ENCODE measurements around the gene CPSF7.
"Not testable (repeated sequence)": the region's sequence is repeated elsewhere in the genome, so short reads cannot be mapped to it uniquely, and the experiment has no call there.

Gene CPSF7

DNA sequence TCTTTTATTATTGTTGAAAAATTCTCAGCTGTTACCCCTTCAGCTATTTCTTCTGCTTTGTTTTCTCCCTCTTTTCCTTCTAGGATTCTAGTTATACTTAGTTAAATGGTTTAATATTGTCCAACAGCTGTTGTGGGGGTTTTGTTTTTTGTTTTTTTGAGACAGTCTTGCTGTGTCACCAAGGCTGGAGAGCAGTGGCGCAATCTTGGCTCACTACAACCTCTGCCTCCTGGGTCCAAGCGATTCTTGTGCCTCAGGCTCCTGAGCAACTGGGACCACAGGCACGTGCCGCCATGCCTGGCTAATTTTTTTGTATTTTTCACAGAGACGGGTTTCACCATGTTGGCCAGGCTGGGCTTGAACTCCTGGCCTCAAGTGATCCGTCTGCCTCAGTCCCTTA is 12.8 kb upstream of the CPSF7 start:
- DNase-seq (ENCODE audit: low read depth, low spot score), result no peak

DNA sequence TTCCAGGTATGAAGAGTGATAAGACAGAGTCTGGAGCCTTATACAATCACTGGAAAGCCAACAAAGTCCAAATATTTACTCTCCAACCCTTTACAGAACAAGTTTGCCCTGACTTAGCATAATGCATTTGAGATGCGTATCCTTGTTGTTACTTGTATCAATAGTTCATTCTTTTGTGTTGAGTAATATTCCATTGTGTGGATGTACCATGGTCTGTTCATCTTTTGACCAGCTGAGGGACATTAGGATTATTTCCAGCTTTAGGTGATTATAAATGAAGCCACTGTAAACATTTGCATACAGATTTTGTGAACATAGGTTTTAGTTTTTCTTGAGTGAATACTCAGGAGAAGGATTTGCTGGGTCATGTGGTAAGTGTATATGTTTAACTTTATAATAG is 9.8 kb upstream of the CPSF7 start:
- DNase-seq (ENCODE audit: low read depth, low spot score), result no peak

DNA sequence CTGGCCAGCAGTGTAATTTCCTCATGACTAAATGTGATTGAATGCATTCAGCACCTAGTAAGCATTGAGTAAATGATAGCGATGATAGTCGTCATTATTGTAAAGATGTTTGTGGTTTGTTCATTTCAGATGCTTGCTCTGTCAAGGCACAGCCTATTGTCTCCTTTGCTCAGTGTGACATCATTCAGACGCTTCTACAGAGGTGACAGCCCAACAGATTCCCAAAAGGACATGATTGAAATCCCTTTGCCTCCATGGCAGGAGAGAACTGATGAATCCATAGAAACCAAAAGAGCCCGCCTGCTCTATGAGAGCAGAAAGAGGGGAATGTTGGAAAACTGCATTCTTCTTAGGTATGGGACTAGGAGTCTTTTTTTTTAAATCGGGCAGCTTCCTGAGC is 7.7 kb upstream of the CPSF7 start:
- DNase-seq (ENCODE audit: low read depth, low spot score), result no peak

DNA sequence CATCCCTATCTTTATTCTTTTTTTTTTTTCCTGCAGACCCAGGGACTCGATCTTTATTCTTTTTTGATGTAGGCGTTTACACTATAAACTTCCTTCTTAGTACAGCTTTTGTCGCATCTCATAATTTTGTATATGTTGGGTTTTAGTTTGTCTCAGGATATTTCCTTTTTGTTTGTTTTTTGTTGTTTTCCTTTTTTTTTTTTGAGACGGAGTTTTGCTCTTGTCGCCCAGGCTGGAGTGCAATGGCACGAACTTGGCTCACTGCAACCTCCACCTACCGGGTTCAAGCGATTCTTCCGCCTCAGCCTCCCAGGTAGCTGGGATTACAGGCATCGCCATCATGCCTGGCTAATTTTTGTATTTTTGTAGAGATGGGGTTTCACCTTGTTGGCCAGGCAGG is 1.1 kb upstream of the CPSF7 start:
- not testable (repeated sequence) for DNase-seq (ENCODE audit: low read depth, low spot score)

DNA sequence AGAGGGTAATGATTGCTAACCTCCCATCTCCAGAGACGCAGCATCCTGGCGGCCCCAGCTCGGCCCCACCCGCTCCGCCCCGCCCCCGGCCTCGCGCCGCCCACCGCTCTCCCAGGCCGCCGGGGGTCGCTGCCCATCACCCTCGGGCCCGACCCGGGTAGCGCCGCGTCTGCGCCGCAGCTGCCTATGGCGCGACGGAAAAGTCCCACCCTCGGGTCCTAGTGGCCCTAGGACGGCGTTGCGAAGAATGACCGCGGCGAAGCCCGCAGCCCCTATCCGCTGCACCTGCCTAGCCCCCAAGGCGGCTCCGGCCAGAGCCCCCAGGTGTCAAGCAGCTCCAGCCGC is 457 bp downstream of the CPSF7 start:
- no peak for DNase-seq (ENCODE audit: low read depth, low spot score)

DNA sequence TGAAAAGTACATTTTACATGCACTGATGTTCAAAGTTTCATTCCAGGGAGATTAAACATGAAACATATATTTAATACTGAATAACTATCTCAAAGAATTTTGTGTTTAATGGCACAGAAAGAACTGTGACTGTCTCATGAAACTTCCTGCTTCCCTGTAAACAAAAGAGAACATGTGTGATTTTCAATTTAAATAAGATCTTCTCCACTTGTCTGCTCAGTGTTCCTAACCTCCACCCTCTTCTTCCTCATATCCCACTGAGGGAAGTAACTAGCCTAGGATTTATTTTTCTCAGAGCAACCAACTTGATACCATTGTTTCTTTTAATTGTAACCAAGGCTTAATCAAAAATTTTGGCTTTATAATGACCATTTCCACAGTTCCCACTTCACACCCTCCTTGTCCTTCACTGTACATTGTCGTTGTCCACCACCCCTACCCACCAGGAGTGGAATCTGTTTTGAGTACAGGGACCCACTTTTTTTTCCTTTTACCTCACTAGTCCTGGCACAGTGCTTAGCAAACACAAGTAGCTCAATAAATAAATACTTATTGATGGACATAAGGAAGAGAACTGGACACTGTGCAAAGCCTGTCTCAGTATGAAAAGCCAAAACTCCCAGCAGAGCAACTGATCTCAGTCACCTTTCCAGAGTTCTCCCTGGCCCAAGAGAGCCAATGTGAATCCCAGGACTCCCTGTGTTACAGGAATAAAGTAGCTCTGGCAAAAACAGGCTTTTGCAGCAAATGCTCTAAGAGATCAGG is 4.2 kb downstream of the CPSF7 start:
- DNase-seq (ENCODE audit: low read depth, low spot score), result no peak

DNA sequence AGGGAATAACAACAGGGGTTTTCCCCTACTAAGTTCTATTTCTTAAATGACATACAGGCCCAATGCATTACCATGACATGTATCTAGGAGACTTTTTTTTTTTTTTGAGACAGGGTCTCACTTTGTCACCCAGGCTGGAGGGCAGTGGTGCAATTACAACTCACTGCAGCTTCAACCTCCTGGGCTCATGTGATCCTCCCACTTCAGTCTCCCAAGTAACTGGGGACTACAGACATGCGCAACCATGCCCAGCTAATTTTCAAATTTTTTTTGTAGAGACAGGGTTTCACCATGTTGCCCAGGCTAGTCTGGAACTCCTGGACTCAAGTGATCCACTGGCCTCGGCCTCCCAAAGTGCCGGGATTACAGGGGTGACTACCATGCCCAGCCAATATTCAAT is 7.5 kb downstream of the CPSF7 start:
- DNase-seq (ENCODE audit: low read depth, low spot score), result no peak

DNA sequence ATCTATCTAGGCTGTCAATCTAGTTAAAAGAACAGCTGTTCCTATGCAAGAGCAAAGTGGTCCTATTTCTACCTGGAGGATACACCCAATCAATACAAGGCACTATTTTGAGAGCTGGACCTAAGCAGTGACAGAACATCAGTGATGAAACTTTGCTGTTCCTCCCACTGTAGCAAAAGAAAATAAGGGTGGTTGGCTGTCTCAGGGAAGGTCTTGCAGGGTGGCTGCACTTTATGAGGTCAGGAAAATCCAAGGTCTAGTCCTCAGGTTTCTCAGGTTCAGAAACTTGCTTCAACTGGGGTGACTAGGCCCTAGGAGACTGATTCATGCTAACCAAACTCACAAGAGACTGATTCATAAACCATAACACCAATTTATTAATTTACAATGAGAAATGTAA is 11.6 kb downstream of the CPSF7 start:
- DNase-seq (ENCODE audit: low read depth, low spot score), result no peak

DNA sequence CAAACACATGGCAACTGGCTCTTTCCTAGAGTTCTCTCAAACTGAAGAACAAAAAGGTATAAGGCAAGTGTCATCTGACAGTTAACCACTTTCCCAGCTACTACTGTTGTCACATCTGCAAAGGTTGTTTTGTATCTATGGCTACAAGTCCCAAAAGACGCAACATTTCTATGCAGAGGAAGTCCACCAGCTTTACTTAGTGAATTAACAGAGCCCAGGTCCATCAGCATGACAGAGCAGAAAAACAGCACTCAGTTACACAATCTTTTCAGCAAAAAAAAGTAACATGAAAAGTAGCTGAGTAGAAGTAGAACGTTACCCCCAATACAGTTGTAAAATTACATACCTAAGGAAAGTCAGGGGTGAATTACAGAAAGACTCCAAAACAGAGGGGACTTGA is 12.1 kb downstream of the CPSF7 start:
- no peak for DNase-seq (ENCODE audit: low read depth, low spot score)

DNA sequence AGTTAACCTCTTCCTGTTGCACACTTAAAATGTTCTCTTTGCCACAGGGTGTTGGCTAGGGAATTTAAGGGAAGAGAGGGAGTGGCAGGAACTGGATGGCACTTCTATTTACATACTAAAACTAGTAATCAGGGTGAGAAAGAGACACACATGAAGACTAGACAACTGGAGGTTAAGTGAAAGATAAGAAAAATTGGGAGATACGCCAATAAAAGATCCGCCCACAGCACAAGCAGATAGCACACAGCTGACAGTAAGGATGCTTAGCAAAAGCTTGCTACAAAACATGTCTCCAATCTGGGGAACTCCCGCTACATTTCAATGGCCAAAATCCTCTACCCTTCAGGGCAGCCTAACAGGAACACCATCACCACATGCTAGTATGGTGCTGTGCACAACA is 12.8 kb downstream of the CPSF7 start:
- no peak for DNase-seq (ENCODE audit: low read depth, low spot score)

DNA sequence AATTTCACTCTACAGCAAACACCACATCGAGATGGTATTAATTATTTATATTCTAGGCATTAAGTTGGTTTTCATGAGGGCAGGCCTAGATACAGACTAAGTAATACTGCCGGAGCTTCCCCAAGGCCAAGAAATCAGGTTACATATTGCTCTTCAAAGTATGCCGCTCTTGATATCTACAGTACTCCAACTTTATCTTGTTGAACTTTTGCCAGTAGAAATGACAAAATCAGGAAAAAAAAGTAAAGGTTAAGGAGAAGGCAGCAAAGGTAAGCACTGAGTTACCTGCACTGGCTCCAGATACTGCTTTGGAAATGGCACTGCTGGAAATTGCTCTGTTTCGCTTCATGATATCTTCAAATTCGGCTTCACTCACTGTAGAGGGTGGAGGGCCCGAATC is 14.4 kb downstream of the CPSF7 start:
- DNase-seq (ENCODE audit: low read depth, low spot score), result no peak

DNA sequence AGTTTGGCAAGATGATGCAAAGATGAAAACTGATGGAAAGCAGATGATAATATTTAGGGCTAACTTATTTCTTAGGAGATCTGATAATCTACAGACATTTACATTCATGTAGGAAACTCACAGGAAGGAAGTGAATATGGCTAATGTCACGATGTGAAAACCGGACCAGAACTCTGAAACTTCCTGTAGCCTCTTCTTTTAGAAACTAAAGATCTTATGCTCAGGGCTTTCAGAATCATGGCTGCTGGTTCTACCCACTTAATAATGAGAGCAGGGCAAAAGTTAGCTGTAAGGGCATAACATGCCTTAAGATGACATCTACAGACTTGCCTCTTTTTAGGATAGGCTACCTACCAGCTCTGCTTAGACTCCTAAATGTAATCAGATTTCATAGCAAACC is 15.2 kb downstream of the CPSF7 start:
- no peak for DNase-seq (ENCODE audit: low read depth, low spot score)

DNA sequence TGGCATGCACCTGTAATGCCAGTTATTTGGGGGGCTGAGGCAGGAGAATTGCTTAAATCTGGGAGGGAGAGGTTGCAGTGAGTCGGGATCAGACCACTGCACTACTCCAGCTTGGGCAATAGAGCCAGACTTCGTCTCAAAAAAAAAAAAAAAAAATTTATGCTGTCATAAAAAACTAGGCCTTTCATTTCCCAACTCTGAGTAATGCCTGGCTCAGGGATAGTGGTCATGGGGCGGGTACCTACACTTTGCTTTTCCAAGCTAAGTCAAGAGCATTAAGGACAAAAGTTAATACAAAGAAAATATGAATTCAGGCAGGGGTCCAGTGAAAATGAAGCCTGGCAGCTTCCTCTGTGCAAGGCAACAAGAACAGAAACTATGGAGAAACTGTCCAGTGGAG is 16.3 kb downstream of the CPSF7 start:
- DNase-seq (ENCODE audit: low read depth, low spot score), result no peak

DNA sequence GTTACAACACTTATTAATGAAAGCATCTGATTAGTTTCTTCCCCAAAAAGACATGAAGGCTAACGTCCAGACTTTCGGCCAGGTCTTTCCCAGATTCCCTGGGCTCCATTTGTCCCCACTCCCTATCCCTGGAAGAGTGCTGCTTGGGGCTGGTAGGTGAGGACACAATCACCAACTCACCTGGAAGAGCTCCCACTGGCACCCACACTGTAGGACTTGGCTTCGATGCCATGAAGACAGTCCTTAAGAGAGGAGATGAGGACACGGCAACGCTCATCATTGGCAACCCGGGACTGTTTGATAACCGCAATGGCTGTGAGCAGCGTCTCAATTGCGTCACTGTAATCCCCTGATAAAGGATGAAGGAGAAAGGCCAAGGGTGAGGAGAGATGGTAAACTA is 18.2 kb downstream of the CPSF7 start:
- no peak for DNase-seq (ENCODE audit: low read depth, low spot score)

DNA sequence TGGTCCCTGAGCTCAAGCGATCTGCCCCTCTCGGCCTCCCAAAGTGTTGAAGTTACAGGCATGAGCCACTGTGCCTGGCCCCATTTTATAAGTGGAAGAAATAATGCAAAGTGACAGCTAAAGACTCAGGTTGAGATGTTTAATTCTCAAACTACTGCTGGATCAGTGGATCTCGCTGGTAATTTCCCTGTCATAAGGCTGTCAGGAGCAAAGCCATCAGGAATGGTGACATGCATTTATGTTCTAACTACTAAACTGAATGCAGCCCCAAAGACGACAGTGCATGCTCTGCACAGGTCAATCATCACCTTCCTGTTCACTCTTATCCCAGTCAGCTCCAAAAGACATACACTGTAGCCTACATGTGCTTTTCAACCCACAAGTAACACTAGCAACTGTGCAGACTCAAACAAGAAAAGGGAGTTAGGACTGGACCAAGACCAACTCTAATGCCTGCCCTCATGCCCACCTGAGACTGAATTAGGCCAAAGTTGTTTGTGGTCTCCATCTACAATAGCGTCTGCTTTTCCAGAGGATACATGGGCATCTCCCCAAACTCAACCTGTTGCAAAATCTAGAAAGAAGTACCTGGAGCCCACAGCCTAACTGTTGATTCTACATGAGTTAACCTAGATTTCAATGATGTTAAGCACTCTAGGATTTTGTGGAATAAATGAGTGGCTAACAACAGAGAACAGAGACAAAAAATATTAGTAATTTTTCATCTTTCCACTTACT is 22.6 kb downstream of the CPSF7 start:
- no peak for DNase-seq (ENCODE audit: low read depth, low spot score)

DNA sequence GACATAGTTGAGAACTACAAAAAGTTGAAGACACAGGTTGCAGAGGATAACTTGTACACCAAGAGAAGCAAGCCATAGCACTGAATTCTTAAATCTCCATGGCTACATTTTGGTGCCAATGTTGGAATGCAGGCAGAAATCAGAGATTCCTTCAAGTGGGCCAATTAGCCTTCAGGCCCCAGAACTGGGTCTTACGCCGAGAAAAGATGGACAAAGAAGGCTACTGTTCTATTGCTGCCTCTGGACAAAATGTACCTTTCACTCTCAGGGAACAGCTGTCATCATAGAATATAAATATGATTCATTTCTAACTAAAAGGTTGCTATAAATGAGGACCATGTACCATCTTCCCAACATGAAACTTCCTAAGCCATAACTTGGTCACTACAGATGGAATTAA is 23.7 kb downstream of the CPSF7 start:
- DNase-seq (ENCODE audit: low read depth, low spot score), result no peak

DNA sequence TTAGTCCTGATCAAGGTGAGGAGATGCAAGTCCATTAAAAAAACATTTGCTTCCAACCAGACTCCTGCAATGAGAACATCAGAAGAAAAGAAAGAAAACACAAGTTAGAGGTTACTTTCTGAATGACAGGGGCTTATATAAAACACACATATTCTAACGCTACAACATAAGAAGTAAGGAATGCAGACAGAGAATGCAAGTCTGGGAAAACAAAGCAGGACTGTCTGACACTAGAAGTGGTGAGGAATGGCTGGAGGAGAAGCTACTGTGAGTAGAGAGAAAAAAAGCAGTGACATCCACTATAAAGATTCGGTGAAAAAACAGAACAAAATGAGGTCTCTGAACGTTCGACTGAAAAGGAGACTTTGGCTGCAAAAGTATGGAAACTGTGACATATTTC is 25.1 kb downstream of the CPSF7 start:
- no peak for DNase-seq (ENCODE audit: low read depth, low spot score)

DNA sequence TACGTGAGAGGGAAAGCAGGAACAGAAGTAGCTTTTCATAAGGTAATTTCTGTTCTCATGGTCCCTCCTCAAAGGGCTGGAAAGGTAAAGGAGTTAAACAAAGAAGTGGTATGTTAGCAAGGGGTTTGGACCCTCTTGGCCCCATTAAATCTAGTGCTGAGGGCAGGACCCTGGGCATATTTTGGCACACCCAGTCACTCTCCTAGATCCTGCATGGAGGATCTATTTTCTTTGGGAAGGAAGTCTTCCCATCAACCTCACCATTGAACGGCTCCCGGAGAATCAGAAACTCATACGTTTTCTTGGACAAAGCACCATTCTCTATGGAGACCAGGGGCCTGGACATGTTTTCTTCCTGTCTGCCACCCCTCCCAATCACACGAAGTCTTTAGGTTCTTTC is 25.7 kb downstream of the CPSF7 start:
- no peak for DNase-seq (ENCODE audit: low read depth, low spot score)

DNA sequence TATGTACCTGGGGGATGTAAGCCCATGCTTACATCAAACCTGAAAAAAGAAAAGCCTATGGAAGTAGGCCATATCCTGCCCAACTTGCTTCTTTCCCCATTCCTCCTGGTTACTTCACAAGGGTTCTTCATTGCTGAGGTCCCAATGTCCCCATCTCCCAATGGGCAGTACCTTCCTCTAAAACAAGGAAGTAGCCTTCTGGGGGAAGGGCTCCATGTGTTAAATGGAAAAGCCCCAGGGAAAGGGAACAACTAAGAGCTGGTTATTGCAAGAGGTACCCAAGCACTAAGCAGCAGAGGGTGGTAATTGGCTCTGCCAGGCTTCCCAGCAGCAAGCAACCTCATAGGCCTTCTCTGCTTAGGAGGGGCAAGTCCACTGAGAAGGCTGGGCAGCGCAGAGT is 26.1 kb downstream of the CPSF7 start:
- no peak for DNase-seq (ENCODE audit: low read depth, low spot score)

DNA sequence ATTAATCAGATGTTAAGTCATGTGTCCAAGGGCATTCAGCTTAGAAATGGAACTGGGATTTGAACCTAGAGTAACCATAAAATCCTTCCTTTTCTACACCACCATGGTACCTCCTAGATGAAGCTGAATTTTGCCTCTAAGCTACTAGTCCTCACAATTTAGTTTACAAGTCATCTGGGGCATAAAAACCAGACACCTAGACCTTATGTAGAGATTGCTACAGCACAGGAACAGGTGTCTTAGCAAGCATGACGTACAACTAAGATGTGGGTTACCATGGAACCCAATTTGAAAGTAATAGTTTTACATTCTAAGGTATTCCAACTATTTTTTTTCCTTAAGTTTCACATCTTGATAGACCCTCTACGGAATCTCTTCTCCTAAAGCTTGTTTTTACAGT is 28.2 kb downstream of the CPSF7 start:
- no peak for DNase-seq (ENCODE audit: low read depth, low spot score)

DNA sequence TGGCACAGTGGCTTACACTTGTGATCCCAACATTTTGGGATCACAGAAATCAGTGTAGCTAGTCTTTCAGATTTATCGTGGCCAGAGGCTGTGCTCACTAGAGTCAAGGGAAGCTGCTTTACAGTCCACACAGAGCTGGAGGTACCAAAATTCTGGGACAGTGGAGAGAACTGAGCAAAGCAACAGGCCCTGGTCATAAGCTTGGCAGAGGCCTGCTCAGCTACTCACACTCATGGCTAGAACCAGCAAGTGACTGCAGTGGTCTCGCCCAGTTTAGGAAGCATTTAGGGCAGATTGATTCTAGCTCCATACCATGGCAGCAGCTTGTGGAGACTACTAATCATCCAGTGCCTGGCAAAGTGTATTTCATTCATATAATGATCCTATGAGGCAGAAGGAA is 28.6 kb downstream of the CPSF7 start:
- no peak for DNase-seq (ENCODE audit: low read depth, low spot score)

DNA sequence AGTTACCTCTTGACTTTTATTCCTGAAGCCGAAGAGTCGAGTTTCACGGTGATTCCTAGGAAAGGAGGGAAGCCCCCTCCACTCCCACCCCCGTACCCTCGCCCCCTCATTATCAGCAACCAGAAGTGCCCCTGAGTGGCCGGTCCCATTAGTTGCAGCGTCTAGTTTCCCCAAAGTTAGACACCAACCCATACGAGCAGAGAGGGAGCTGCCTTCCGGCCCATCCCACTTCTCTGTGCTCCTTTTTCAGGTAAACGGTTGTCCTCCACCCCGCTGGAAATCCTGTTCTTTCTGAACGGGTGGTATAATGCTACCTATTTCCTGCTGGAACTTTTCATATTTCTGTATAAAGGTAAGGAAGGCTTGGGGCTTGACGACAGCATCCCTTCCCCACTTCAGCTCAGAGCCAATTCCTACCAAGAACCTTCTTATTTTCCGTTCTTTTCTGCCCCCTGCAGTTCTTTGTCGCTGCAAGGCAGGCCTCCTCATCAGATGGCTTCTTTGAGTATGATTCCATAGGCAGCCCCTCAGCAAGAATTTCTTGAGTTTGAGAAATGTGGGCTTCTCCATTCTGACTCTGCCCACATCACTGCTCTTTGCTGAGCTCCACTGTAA is 36.7 kb downstream of the CPSF7 start:
- no peak for DNase-seq (ENCODE audit: low read depth, low spot score)

DNA sequence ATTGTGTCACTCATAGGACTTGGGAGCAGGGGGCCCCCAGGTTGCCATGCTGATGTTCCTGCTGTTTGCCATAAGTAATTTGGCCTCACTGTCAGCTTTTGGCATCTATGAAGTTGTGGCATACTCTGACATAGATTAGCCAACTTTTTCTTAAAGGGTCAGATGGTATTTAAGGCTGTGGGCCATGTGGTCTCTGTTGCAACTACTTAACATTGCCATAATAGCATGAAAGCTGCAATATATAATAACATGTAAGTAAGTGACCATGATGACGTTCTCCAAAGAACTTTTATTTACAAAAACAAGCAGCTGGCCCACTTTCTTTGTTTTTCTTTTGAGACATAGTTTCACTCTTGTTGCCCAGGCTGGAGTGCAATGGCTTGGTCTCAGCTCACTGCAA is 39.6 kb downstream of the CPSF7 start:
- DNase-seq (ENCODE audit: low read depth, low spot score), result no peak

Measured in smooth muscle cell of the brain vasculature (primary cell).